ENCODE measurements around the gene SMO.

DNA sequence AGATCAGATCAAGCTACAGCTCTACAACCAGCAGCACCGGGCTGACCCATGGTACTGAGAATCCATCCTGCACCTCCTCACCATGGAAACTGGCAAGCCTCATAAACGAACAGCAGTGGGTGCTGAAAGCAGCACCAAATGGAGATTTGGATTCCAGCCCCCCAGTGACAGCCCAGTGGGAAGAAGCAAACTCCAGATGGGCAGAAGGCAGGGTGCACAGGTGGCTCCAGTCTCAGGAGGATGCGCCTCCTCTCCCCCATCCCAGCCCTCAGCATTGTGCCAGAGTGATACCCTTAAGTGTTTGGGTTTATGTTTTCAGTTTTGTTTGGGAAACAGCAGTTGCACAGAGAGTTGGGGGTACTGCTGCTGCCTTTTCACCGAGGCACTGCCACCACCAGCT is 20.6 kb upstream of the SMO start:
- TF ChIP-seq, protein P1, sequence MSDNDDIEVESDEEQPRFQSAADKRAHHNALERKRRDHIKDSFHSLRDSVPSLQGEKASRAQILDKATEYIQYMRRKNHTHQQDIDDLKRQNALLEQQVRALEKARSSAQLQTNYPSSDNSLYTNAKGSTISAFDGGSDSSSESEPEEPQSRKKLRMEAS (IDR thresholded peaks at IDR 0.05) = no peak
- TF ChIP-seq POLR2A (IDR thresholded peaks at IDR 0.05; ENCODE audit: borderline replicate concordance, extremely low read depth, insufficient read depth, insufficient read length) = no peak
- TF ChIP-seq, protein P2, sequence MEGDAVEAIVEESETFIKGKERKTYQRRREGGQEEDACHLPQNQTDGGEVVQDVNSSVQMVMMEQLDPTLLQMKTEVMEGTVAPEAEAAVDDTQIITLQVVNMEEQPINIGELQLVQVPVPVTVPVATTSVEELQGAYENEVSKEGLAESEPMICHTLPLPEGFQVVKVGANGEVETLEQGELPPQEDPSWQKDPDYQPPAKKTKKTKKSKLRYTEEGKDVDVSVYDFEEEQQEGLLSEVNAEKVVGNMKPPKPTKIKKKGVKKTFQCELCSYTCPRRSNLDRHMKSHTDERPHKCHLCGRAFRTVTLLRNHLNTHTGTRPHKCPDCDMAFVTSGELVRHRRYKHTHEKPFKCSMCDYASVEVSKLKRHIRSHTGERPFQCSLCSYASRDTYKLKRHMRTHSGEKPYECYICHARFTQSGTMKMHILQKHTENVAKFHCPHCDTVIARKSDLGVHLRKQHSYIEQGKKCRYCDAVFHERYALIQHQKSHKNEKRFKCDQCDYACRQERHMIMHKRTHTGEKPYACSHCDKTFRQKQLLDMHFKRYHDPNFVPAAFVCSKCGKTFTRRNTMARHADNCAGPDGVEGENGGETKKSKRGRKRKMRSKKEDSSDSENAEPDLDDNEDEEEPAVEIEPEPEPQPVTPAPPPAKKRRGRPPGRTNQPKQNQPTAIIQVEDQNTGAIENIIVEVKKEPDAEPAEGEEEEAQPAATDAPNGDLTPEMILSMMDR (IDR thresholded peaks at IDR 0.05 in 2 of 3, conservative IDR thresholded peaks at IDR 0.05 in 1 of 3; ENCODE audit: borderline replicate concordance in 1 of 3, insufficient read depth in 1 of 3, low read depth in 2 of 3, low read length in 2 of 3) = no peak
- TF ChIP-seq RAD21 (IDR thresholded peaks at IDR 0.05; ENCODE audit: low read depth) = no peak
- no peak for TF ChIP-seq ZFX (IDR thresholded peaks at IDR 0.05)
- no peak for TF ChIP-seq EZH2phosphoT487 (IDR thresholded peaks at IDR 0.05; ENCODE audit: borderline replicate concordance)
- TF ChIP-seq ELF1 (IDR thresholded peaks at IDR 0.05; ENCODE audit: borderline replicate concordance, low read depth) = no peak
